OCI-M1 (cell line): ENCODE data around the gene KRTAP17-1.
A peak's percentile ranks its signal among the peaks of the same experiment; 100 is the strongest.

Source experiments
- DNase-seq: peaks from one replicate; lab custom pipeline; 2025; lab: John Stamatoyannopoulos, UW

KRTAP17-1 gene

DNA sequence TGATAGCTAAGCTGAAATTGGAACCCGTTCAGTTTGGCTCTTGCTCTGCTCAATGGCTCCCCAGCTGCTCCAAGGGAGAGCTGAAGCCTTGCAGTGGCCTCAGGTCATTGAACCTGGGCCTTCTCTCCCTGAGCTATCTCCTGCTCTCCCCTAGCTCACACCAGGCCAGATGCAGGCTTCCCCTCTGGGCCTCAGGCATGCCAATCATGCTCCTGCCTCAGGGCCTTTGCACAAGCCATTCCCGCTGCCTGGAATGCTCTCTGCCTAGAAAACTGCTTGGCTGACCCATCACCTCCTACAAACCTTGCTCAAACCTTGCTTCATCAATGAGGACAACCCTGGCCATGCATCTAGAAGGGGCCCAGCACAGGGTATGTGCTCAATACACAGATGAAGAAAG lies 16.7 kb upstream of the KRTAP17-1 start:
- no peak for DNase-seq

DNA sequence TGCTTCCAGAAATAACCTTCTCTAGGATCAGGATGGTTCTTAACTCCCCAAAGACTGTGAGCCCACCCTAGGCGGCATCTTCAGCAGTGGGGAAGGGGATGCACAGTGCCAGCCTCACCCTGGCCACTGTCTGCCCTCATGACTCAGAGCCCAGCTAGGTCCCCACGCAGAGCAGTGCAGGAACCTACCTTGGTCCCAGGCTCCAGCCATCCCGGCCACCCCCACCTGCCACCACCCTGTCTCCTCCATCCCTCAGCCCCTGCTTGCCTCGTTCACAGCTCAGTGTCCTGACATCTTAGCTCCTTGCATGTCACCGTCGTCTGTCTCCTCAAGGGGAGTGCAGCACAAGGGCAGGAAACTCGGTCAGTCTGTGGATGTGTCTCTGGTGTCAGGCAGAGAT lies 16.1 kb upstream of the KRTAP17-1 start:
- no peak for DNase-seq

DNA sequence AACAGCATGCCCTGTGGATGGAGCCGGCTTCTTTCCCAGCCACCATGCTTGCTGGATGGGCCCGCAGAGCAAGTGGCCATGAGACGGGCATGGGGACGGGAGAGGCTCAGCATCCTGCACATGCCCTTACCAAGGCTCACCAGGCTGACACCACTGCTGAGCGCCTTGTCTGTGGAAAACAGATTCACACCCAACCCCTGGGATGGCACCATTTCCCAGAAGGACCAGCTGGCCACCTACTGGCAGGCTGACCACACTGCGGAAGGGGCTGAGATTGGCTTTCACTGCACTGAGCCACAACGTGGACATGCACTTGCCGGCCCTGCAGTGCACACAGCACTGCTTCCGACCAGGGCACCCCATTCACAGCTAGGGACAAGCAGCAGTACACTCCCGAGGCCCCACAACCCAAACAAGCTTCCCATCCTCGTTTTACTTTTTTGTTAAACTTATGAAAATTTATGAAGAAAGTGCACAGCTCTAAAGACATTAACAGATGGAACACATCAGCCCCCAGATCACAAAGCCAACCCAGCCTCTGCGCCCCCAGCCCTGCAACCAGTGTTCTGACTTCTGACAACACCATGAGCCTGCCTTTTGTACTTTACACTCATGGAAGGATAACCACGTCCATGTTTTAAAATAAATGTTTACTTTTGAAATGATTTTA lies 13.9 kb upstream of the KRTAP17-1 start:
- peak; percentile 33 for DNase-seq

DNA sequence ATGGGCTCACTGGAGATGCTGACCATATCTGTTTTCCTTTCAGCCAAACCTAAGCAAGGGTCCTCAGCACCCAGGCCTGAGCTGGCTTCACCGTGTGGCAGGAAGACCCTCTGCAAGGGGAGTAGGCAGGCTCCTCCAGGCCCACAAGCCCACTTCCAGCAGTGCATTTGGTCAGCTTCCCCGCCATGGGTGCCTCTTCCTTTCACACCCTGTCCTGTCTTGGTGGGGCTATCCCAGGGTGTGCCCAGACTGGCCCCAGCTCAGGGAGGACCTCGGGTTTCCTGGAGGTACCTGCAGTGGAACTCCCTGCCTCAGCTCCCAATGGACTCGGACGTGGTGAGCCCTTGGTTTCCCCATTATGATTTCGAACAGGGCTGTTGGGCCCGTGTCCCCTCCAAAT lies 12.7 kb upstream of the KRTAP17-1 start:
- DNase-seq, result no peak

DNA sequence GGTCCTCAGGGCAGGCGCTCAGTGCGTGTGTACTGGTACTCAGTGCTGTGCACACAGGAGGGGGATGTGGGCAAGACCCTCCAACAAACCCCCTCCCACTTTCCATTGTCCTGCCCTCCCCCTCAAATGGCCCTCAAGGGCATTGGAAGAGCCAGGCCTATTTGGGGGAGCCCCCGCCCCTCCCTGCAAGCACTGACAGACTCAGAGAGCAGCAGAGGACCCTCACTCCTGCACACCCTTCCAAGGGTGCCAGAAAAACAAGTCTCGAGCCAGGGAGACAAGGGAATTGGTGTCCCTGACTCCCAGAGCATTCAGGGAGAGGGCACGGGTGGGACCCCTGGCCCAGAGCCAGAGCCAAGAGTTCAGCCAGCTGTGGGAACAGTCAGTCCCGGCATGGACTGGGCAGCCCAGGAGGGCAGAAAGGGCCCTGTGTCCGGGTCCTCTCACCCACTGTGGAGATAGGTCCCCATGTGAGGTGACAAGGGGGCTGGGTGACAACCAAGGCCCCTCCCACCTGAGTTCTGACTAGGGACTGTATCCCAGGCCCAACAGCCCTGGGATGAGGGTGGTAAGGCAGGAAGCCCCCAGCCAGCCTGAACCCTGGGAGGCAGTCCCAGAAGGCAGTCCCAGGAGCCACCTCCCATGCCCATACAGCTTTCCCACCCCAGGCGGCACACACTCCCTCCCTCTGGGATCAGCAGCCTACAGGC lies 12.1 kb upstream of the KRTAP17-1 start:
- no peak for DNase-seq

DNA sequence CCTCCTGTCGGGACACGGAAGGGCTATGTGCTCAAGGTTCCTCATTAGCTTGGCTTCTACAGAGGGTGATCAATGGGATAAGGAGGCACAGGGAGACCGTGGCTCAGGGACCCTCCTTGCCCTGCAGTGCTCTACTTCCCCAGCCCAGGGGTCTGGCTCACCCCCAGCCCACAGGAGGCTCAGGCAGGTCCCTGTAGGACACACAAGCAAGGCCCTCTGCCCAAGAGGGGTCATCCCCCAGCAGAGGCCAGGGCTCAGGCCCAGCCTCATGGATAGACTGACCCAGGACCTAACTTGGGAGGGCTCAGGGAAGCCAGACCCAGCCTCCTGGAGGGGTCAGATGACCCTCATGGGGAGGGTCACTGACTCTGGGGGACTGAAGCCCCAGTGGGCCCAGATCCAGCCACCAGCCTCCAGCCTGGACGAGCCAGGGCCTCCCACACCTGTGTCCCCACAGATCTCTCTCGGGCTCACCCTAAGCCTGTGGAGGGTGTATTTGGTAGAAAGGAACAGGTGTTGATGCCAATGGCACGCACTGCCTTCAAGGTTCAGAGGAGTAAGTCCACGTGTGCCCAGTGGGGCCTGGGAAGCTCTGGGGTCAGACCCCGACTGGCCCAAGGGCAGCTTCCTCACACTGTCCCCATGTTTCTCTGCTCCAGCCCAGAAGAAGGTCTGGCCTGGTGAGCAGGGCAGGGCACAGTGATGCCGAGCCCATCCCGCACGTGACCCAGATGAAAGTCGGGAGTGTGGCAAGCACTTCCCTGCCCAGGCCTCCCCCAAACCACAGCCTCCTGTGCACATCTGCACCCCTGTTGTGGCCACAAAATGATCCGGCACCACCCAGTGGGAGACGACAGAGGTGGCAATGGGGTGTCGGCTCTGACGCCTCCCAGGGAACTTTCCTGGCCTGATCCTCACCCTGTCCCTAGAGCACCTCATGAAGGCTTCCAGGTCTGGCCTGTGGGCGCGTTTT lies 10.9 kb upstream of the KRTAP17-1 start:
- no peak for DNase-seq

DNA sequence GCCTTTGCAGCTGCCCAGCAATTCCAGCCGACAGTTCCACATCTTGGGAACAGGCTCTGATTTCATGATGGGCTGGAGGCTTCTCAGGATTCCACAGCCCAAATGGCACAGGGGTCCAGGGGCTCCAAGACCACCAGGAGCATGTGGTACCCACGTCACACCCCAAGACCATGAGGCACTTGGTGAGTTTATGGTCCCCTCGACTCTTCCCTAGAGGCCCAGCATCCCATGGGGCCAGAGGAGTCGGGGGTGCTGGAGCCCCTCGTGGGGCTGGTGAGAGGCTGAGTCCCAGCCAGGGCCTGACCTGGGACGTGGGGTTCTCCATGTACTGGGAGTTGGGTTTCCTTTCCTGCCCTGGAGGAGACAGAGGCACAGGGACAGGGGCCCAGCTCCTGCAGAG lies 10.1 kb upstream of the KRTAP17-1 start:
- DNase-seq, result no peak

DNA sequence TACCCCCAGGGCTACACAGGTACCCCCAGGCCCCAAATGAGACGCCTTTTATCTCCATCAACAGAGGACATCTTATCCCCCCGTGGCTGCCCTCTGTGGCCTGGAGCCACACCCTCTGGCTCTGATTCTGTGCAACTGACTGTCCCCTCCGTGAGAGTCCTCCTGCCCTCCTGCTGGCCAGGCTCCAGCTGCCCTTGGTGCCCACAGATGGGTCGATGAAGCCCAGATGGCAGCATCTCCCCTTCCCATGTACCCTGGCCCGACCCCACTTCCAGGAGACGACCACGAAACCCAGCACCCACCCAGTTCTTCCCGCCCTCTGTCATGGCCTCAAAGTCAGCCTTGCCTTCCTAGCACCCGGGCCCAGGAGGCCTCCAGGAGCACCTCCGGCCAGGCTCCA lies 9.6 kb upstream of the KRTAP17-1 start:
- DNase-seq, result no peak

DNA sequence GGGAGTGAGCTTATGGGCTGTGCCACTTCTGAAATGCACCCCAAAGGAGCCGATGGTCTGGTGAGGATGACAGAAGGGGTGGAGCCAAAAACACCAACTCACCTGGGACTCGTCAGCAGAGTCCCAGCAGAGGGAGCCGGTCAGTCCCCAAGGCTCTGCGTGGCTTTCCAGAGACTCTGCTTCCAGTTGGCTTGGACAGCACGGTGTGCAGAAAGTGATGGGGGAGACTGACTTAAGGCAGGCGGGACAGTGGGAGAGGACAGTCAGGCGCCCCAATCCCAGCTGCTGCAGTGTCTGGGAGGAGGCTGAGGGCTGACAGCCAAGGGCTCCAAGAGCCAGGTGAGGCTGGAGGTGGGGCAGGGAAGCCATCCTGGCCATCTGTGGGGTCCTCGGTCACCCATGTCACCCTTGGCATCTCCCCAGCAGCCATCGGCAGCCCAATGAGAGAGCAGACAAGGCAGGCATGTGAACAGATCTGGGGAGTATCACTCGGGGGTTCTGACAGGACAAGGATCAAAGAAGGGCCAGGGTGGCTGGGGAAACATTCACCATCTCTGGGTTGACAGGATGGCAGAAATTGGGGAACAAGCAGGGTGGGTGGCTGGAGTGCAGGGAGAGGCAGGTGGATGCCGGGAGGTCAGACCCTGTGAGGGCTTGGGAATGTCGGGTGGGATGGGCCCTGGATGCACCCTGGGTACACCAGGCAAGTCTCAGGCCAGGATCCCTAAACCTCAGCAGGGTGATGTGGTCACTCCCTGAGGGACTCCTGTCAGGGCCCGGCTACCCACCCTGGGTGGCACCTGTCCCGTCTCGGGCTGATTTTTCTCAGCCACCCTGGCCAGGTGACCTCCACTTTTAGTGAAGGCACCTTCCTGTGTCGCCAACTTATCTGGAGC lies 8.9 kb upstream of the KRTAP17-1 start:
- DNase-seq, result no peak

DNA sequence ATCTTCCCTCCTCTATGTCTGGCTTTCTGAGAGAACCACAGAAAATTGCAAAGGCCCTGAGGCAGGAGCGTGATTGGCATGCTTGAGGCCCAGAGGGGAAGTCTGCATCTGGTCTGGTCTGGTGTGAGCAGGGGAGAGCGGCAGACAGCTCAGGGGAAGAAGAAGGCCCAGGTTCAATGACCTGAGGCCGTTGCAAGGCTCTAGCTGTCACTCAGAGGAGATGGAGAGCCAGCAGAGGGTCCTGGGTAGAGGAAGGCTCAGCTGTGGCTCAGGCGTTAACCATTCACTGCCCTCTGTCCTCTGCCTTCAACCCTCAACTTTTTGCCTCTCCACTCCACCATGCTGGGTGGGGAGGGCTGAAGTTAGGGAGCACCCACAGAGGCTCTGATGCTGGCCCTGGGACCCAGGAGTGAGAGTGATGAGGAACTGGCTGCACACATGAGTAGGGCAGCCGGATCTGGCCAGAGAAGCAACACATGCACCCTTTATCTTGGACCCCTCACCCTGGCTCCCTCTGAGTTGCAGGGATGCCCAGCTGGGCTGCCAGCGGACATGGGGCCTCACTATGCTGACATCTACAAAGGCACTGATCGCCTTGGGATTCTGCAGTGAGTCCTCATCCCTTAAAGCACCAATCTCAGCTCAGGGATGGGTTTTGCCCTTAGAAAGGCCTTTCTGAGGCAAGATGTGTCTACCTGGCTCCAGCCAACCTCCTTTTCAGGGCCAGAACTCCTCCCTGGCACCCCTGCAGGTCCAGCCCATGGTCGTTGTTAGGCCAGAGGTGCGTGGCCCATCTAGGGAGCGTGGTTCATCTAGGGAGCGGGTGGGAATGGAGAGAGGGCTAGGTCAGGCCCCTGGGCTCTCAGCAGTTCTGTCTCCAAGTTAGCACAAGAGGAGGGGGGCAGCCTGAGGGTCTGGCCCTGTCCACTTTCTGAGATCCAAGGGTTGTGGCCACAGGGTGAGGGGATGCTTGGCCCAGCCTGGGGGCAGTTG lies 7.7 kb upstream of the KRTAP17-1 start:
- DNase-seq, result no peak

DNA sequence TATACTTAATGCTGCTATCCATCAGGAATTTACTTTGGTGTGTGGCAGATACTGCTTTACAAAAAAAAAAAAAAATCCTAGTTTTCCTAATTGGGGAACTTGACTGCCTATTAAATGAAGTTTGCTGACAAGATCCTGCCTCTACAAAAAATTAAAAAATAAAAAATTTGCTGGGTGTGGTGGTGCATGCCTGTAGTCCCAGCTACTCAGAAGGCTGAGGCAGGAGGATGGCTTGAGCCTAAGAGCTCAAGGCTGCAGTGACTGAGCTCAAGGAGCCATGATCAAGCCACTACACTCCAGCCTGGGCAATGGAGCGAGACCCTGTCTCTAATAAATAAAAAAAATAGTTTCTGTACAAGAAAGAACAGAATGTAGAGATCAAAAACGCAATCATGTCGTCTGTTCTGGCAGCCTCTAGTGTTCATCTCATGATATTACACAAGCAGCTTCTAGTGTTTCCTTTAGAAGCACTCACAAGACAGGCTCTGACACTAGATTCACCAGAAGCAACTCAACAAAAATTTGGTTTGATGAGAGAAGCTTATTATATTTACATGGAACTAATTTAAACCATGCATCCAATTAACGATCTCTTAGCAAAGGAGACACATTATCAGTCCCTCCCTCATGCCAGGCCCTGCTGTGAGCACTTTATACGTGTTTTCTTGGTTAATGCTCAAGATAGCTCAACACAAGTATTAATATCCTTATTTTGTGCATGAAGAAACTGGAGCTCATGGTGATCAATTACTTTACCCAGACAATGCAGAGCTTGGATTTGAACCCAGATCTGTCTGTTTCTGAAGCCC lies 6.8 kb upstream of the KRTAP17-1 start:
- DNase-seq, result peak; percentile 62

DNA sequence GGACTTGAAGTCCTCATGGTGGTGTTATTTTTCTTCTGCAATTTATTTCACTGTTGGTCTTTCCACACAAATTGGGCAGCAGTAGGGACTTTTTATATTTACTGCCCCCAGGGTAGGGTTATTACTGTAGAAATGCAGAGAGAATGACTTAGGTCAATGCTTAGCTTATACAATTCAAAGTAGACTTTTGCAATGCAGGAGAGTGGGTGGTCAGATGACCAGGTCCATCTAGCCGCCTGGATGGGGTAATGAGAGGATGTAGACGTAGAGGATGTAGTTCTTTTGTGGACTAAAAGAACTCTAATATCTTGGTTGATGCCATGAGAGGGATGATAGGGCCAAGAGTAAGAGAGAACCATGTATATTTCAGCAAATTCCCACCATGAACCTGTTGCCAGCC lies 2.7 kb upstream of the KRTAP17-1 start:
- DNase-seq, result no peak

DNA sequence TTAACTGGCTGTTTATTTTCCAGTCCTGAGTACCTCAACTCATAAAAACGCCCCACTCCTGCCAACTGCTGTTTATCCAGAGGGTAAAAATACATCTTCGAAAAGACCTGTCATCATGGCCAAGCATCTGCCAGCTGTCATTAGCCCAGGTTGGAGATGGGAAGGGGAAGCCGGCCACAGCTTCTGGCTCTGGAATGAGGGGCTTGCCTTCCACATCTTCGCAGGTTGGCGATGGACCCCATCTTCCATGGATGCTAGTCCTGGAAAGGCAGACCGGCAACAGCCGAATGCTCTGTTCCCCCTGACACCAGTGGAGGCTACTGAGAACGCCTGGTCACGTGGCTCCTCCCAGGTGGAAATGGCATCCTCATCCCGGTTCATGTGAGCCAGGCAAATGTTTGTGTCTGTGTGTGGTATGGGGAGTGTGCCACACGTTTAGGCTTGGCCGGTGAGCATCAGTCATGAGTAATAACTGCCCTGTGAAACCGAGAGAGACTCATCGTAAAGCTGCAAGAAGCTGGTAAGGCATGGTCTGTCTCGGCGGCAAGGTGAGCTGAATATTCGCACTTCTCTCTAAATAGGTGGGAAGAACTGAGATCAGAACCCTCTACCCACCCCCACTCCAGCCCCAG lies 420 bp upstream of the KRTAP17-1 start:
- no peak for DNase-seq

DNA sequence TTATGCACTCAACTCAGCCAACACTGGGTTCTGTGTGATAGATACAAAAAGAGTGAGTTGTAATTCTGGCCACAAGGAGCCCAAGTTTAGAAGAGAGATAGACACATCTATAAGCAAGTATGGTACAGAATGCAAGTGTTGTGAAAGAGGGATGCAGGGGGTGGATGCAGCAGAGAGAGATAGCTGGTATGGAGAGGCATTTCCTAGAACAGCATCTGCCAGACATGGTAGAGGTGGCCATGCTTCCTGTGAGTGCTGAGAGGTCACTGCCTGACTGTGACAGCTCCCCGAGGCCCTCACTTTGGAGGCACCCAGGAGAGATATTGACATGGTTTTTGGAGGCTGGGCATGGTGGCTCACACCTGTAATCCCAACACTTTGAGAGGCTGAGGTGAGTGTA lies 4.4 kb downstream of the KRTAP17-1 start:
- no peak for DNase-seq

DNA sequence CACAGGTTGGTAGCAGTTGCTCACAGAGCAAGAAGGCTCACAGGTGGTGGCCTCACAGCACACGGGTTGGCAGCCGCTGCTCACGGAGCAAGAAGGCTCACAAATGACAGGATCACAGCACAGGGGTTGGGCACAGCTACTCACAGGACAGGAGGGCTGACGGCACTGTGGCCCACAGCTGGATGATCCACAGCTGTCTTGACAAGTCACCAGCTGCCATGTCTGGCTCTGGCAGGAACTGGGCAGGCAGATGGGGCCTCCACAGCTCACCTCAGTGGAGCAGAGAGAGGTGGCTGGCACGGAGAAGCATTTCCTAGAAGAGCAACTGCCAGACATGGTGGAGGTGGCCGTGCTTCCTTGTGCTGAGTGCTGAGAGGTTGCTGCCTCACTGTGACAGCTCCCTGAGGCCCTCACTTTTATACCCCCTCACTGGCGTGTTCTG lies 6.6 kb downstream of the KRTAP17-1 start, which contains the start of gene KRTAP16-1:
TSS of gene KRTAP16-1 (minus strand) at position 392 of the 442 bp plus-strand sequence. CDS start at position 336, 56 bp downstream.
- DNase-seq, result no peak

DNA sequence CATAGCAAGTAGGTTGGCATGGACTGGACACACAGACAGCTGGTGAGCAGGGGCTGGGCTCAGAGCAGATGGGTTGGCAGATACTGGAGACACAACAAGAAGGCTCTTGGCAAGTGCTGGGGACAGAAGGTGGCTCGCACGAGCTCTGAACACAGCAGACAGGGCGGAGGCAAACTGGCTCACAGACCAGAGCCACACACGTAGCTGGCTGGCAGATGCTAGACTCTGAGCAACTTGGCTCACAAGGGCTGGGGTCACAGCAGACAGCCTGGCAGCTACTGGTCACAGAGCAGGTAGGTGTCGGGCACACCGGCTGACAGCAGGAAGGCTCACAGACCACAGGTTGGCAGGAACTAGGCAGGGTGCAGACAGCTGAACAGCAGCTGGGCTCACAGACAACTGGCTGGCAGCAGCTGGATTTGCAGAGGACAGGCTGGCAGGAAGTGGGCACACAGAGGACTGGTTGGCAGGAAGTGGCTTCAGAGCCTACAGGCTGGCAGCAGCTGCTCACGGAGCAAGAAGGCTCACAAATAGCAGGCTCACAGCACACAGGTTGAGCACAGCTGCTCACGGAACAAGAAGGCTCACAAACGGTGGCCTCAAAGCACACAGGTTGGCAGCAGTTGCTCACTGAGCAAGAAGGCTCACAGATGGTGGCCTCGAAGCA lies 7.1 kb downstream of the KRTAP17-1 start:
- no peak for DNase-seq

DNA sequence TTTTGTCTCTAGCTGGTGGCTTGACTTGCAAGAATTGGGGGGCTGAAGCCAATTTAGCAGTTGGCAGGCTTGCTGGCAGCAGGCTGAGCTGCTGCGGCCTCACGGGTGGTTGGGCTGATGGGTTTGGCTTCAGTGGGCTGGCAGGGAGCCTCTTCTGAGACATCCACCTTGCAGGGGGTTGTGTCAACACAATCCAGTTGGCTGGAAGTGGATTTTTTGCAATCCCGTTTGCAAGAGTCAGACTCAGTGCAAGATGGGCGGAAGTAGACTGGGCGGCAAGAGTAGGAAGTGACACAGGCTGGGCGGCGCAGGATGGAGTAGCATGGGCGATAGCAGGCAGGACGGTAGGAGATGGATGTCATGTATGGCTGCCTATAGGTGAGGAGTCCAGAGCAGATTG lies 7.9 kb downstream of the KRTAP17-1 start:
- no peak for DNase-seq

DNA sequence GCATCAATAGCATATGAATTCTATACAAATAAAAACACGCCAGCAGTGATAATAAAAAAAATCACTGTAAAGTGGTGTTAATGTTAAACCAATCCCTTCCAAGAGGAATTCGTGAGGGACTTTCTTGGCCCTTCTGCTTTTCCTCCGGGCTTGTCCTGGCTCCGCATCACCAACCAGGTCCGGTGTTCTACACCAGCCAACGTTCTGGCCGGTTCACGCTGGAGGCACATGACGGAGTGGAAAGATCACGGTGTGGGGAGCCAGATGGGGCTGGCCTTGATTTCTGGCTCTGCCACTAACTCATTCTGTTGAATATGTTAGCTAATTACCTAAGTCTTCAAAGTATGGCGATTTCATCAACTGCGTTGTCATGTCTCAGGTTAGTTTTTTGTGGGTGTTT lies 11.4 kb downstream of the KRTAP17-1 start:
- DNase-seq, result no peak
